Ovary (tissue), 9 donors: ENCODE data around the gene STIM1. TPM values are rescaled to one million over a fixed set of nuclear protein-coding genes. Genes with fewer than 3 reads are reported as not detected.

Experiments
- DNase-seq, 5 donors: peaks; one replicate each; pipeline ENCODE4 v3.0.0-alpha.2; 2019 to 2020
- H3K27ac ChIP-seq, 2 donors: fragments of 200-600 bp; one replicate each; pipeline versions ENCODE4 v1.5.1 to v1.8.0; 2019 to 2022
- H3K27me3 ChIP-seq: fragments of 200-600 bp; one replicate; pipeline ENCODE4 v1.8.0; 2022
- H3K36me3 ChIP-seq: fragments of 200-600 bp; sonication (generic); one replicate; pipeline ENCODE4 v1.5.1; 2019
- H3K4me1 ChIP-seq: one replicate; pipeline ENCODE4 v1.8.1; 2013; ENCODE audit warnings: mild to moderate bottlenecking, moderate library complexity; ENCODE audit not compliant: insufficient read depth
- H3K4me3 ChIP-seq: fragments of 200-600 bp; sonication (generic); one replicate; pipeline ENCODE4 v1.5.1; 2017
- H3K9me3 ChIP-seq, 2 donors: fragments of 200-600 bp in 1 of 2; sonication (generic) in 1 of 2; one replicate each; pipeline versions ENCODE4 v1.5.1 to v1.8.1; 2013 to 2019; ENCODE audit warnings: mild to moderate bottlenecking in 1 of 2, moderate library complexity in 1 of 2
- CTCF ChIP-seq, 3 donors: fragments of 450-650 bp in 2 of 3; fragments of 200-600 bp in 1 of 3; IDR thresholded peaks; one replicate each; pipeline versions ENCODE4 v1.5.1 to v1.8.0; 2016 to 2022; ENCODE audit warnings: antibody characterized with exemption in 3 of 3, mild to moderate bottlenecking in 1 of 3
- EP300 ChIP-seq: sonication (generic); formaldehyde crosslinking; IDR thresholded peaks from one replicate; pipeline ENCODE4 v1.6.1; 2017; ENCODE audit warnings: antibody characterized with exemption
- POLR2A ChIP-seq: fragments of 450-650 bp; IDR thresholded peaks from one replicate; pipeline ENCODE4 v1.6.1; 2017; ENCODE audit warnings: antibody characterized with exemption, mild to moderate bottlenecking, moderate library complexity
- WGBS, 3 donors: extraction: QIAGEN DNeasy Blood & Tissue Kit in 1 of 3; methylation state at CpG; one replicate each; pipeline versions ENCODE4 v1.1.5 to v1.1.7; 2013 to 2017; 5-methylcytosine and 5-hydroxymethylcytosine counted together
- intact Hi-C, 4 donors: fragments of 100-400 bp; cut with DNase I; formaldehyde crosslinking; loops; one replicate each; pipeline versions ENCODE4 v1.11.0 to v1.15.1; 2022 to 2023
- polyA plus RNA-seq, 2 donors: library from polyadenylated mRNA; stranded (reverse); fragments of 200-250 nt in 1 of 2; fragments of 350-450 nt in 1 of 2; fragmentation: Illumina TruSeq in 1 of 2; extraction: RNeasy Lipid Tissue Mini Kit (QIAGEN cat#74804) in 1 of 2; gene quantifications; one replicate each; pipeline ENCODE4 v1.2.3, GENCODE V29; 2013 to 2014
- total RNA-seq, 7 donors: library from RNA; depleted of rRNA in 2 of 7; stranded (reverse); fragments of >200 nt in 2 of 7; fragmentation: NEBNext Ultra II Directional in 3 of 7; extraction: Animal tissue kit (Norgen Biotek cat#: 25700) in 3 of 7; gene quantifications; one replicate each; pipeline versions ENCODE4 v1.1.0 to v1.2.4, GENCODE V29; 2016 to 2023
- donor health status: DM: no; HTN: no; CAD: no; lungs with moderate emphysema.
- donor health status: DM: no; HTN: no; CAD: no.
- donor health status: Bipolar disorder and iron deficiency.
- donor health status: DM: yes; HTN: yes; CAD: no.
- donor health status: DM: no; HTN: no; CAD: no.
- donor health status: DM: yes; HTN: yes; CAD: no.

STIM1 gene
- total and polyA plus RNA-seq, 9 donors: 26.1 to 75.2 (median 58.7) TPM

GRCh38 chr11:3816673-3817072, 38.8 kb upstream of the STIM1 start:
- no peak overlapping the region for H3K27ac ChIP-seq
- intact Hi-C loops: no loop called here
- H3K4me1 ChIP-seq: no peaks in the 10 kb centered on the region
- no peaks in the 10 kb centered on the region for H3K9me3 ChIP-seq
- WGBS, 3 donors: 83 to 86% (median 83%) methylated on average over 2 of the region's 2 CpGs
- H3K36me3 ChIP-seq: no peaks in the 10 kb centered on the region
- no peaks in the 10 kb centered on the region for H3K27me3 ChIP-seq
- no peak for TF ChIP-seq POLR2A
- TF ChIP-seq EP300: no peak
- no peak for TF ChIP-seq CTCF (IDR thresholded peaks at IDR 0.05)
- no peak overlapping the region for H3K4me3 ChIP-seq
- no peak for DNase-seq

GRCh38 chr11:3817181-3817800, 38.2 kb upstream of the STIM1 start:
- intact Hi-C loops: no loop called here
- WGBS, 3 donors: 86 to 90% (median 89%) methylated on average over 10 of the region's 10 CpGs
- no peak for DNase-seq
- no peak overlapping the region for H3K27ac ChIP-seq
- no peaks in the 10 kb centered on the region for H3K27me3 ChIP-seq
- TF ChIP-seq POLR2A (no peak), CTCF (IDR thresholded peaks at IDR 0.05) (no peak), EP300 (no peak)
- H3K36me3 ChIP-seq: no peaks in the 10 kb centered on the region
- H3K4me1 ChIP-seq: no peaks in the 10 kb centered on the region
- H3K4me3 ChIP-seq: no peak overlapping the region
- H3K9me3 ChIP-seq: no peaks in the 10 kb centered on the region

GRCh38 chr11:3820971-3821370, 34.5 kb upstream of the STIM1 start:
- H3K27ac ChIP-seq: no peak overlapping the region
- no peaks in the 10 kb centered on the region for H3K9me3 ChIP-seq
- 96 to 100% (median 98%) methylated on average over 2 of the region's 2 CpGs for WGBS, 3 donors
- no peak overlapping the region for H3K4me3 ChIP-seq
- H3K36me3 ChIP-seq: no peaks in the 10 kb centered on the region
- no peak for DNase-seq
- intact Hi-C loops: no loop called here
- no peaks in the 10 kb centered on the region for H3K4me1 ChIP-seq
- no peaks in the 10 kb centered on the region for H3K27me3 ChIP-seq
- TF ChIP-seq EP300 (no peak), CTCF (IDR thresholded peaks at IDR 0.05) (no peak), POLR2A (no peak)

GRCh38 chr11:3822312-3822711, 33.2 kb upstream of the STIM1 start:
- TF ChIP-seq CTCF (IDR thresholded peaks at IDR 0.05) (no peak), EP300 (no peak), POLR2A (no peak)
- H3K36me3 ChIP-seq: no peaks in the 10 kb centered on the region
- H3K27me3 ChIP-seq: no peaks in the 10 kb centered on the region
- intact Hi-C loops: no loop called here
- H3K4me1 ChIP-seq: no peaks in the 10 kb centered on the region
- DNase-seq: no peak
- no peak overlapping the region for H3K27ac ChIP-seq
- H3K4me3 ChIP-seq: no peak overlapping the region
- no peaks in the 10 kb centered on the region for H3K9me3 ChIP-seq
- WGBS, 3 donors: 91 to 94% (median 94%) methylated on average over 7 of the region's 7 CpGs
